Activated naive CD8-positive, alpha-beta T cell treated with anti-CD3 and anti-CD28 coated beads, Interleukin-2, amount 50 U/mL, for 24 hours (primary cell): ENCODE measurements around the gene HUWE1.
"Not testable (repeated sequence)": the region's sequence is repeated elsewhere in the genome, so short reads cannot be mapped to it uniquely, and the experiment has no call there.

Experiments
- ATAC-seq: fragments of 150-1000 bp; cut with Tn5 transposase; one replicate; pipeline ENCODE4 v1.10.0; 2021
- DNase-seq: peaks from one replicate; pipeline ENCODE4 v3.0.0; 2021
- H3K27ac Mint-ChIP-seq: one replicate; pipeline ENCODE4 v1.8.0; 2021; ENCODE audit warnings: mild to moderate bottlenecking, mixed read lengths
- H3K27me3 Mint-ChIP-seq: one replicate; pipeline ENCODE4 v1.8.0; 2021; ENCODE audit warnings: mixed read lengths
- H3K36me3 Mint-ChIP-seq: one replicate; pipeline ENCODE4 v1.8.0; 2021; ENCODE audit warnings: low read depth, mixed read lengths
- H3K4me1 Mint-ChIP-seq: one replicate; pipeline ENCODE4 v1.8.0; 2021; ENCODE audit warnings: mixed read lengths
- H3K4me3 Mint-ChIP-seq: one replicate; pipeline ENCODE4 v1.8.0; 2021; ENCODE audit warnings: mild to moderate bottlenecking, moderate library complexity, mixed read lengths
- H3K9me3 Mint-ChIP-seq: one replicate; pipeline ENCODE4 v1.8.0; 2021; ENCODE audit warnings: mixed read lengths

HUWE1 gene

DNA sequence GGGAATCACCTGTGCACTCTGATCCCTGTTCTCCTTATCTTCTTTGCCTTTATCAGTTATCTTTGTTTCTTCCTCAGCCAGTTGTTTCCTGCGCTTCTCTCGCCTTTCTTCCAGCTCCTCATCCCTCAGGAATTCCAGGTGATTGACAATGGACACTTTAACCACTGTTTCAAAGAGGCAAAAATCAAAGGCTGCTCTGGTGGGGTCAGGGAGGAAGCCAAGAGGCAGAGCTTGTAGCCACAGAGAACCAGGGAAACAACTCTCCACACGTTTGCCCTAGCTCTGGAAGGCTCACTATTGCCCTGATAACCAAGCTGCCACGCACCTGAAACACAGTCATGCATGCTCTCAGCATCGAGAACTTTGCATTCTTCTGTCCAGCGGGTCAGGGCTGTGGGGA is 127.9 kb downstream of the HUWE1 start:
- H3K27me3 Mint-ChIP-seq, result no peaks in the 10 kb centered on the region
- peaks cover 72% of the 10 kb centered on the region for H3K36me3 Mint-ChIP-seq
- DNase-seq (no peak), ATAC-seq (no peak)
- H3K9me3 Mint-ChIP-seq, result no peaks in the 10 kb centered on the region
- H3K4me3 Mint-ChIP-seq, result no peak overlapping the region
- H3K27ac Mint-ChIP-seq, result no peak overlapping the region
- no peaks in the 10 kb centered on the region for H3K4me1 Mint-ChIP-seq

DNA sequence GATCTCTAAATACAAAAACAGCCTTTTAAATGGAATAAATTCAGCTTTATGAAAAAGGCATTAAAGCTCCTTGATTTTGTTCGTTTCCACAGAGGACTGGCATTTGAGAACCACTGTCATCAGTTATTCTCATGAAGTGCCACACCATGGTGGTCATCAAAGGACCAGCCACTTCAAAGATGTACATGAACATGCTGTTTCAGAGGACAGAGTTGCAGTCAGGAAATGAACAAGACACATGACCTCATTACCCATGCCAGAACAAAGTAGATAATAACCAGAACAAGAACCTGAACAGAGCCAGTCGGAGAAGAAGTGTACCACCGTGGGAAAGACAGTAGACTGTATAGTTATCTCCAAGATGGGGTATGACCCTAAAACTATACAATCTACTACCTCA is 129.7 kb downstream of the HUWE1 start:
- Mint-ChIP-seq H3K27ac (peak overlapping the region; percentile 69), H3K36me3 (peaks cover 67% of the 10 kb centered on the region)

DNA sequence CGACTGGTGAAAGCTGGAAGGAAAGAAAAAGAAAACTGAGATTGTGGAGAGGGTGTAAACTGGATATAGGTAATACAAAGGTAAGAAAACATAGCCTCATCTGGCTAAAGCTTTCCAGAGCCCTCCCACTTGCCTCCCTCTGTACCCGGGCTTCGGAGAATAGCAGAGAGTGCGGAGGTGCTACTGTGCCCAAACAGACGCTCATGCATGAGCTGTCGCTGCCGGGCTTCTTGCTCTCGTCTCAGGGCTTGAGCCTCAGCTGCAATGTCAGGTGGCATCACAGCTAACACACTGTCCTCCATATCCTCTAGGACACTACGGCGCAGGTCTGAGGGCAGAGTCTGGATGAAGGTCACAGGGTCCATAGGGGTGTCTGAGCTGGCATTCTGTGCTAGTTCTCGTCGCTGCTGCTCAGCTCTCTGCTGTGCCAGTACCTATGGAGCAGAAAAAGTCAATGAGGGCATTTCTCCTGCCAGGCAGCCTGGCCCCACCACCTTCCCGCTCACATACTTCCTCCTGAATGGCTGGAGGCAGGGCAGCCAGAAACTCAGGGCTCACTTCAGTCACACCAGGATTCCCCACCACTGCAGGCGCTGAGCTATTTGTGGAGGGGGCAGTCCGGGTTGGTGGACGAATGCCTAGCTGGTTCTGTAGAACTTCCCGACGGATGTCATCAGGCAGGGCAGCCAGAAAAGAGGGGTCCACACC is 135.6 kb downstream of the HUWE1 start:
- no peaks in the 10 kb centered on the region for H3K27me3 Mint-ChIP-seq
- no peaks in the 10 kb centered on the region for H3K9me3 Mint-ChIP-seq
- no peak for ATAC-seq
- H3K4me1 Mint-ChIP-seq, result peaks cover 2% of the 10 kb centered on the region
- peak overlapping the region; percentile 62 for H3K27ac Mint-ChIP-seq
- H3K4me3 Mint-ChIP-seq, result no peak overlapping the region
- DNase-seq, result no peak
- peaks cover 60% of the 10 kb centered on the region for H3K36me3 Mint-ChIP-seq

More for the DNA sequence above, 129.7 kb downstream of the HUWE1 start:
- H3K4me3 Mint-ChIP-seq, result no peak overlapping the region
- ATAC-seq, result no peak
- H3K27me3 Mint-ChIP-seq, result no peaks in the 10 kb centered on the region
- no peak for DNase-seq
- no peaks in the 10 kb centered on the region for H3K4me1 Mint-ChIP-seq
- no peaks in the 10 kb centered on the region for H3K9me3 Mint-ChIP-seq

DNA sequence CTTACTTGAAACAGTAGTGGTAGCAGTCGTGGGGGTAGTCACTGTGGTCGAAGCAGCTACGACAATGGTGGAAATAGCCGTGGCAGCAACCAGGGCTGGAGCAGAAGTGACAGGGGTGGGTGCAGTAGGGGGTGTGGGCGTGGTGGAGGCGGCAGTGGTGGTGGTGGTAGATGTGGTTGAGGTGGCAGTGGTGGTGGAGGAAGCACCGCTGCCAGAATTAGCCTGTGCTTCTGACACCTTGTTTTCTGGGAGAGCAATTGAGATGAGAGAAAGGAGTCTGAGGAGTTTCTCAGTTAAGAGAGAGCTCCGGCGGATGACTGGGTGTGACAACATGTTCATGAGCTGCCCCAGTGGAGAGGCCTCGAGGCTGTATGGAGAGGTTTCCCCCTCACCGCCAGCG is 138.9 kb downstream of the HUWE1 start:
- Mint-ChIP-seq H3K9me3 (no peaks in the 10 kb centered on the region), H3K36me3 (peaks cover 64% of the 10 kb centered on the region), H3K4me3 (no peak overlapping the region), H3K27ac (peak overlapping the region; percentile 22), H3K27me3 (no peaks in the 10 kb centered on the region), H3K4me1 (peaks cover 2% of the 10 kb centered on the region)
- DNase-seq, result no peak
- ATAC-seq, result no peak

DNA sequence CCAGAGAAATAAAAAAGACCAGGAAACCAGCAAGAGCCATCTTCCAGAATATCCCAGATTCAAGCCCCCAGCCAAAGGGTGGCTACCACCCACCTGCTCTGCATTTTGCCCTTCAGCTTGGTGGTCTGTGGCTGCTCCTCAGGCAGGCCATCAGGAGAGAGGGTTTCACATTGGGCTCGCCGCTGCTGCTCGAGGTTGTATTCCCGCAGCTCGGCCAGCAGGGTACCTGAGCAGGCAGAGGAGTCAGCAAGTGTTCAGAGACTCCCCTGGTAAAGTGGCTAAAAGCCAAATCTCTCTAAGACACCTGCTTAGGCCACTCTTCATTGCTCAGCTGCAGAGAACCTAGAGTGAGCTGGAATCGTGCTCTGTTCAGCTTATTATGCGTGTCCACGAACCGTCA is 141.6 kb downstream of the HUWE1 start:
- Mint-ChIP-seq H3K4me1 (peaks cover 2% of the 10 kb centered on the region), H3K27me3 (no peaks in the 10 kb centered on the region), H3K27ac (no peak overlapping the region), H3K4me3 (no peak overlapping the region), H3K36me3 (peaks cover 58% of the 10 kb centered on the region), H3K9me3 (no peaks in the 10 kb centered on the region)
- ATAC-seq (no peak), DNase-seq (no peak)

DNA sequence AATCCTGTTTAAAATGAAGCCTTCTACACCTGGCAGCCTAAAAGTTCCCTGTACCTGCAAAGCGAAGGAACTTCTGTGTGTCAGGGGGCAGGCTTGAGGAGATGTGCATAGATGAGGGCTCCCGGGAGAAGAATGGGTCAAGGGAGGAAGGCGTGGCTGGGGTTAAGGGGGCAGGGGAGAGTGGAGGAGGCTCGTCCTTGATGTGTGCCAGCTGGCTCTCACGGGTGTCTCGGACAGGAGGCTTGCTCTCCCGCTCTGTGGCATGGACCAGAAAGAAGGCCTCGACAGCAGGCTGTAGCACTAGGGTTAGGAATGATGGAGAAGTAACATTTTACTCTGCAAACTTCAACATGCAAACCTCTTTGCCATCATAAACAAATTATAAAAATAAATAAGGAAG is 147.7 kb downstream of the HUWE1 start:
- H3K36me3 Mint-ChIP-seq, result peaks cover 56% of the 10 kb centered on the region
- ATAC-seq (no peak), DNase-seq (no peak)
- H3K4me3 Mint-ChIP-seq, result no peak overlapping the region
- H3K27ac Mint-ChIP-seq, result no peak overlapping the region
- no peaks in the 10 kb centered on the region for H3K27me3 Mint-ChIP-seq
- H3K9me3 Mint-ChIP-seq, result no peaks in the 10 kb centered on the region
- H3K4me1 Mint-ChIP-seq, result no peaks in the 10 kb centered on the region

DNA sequence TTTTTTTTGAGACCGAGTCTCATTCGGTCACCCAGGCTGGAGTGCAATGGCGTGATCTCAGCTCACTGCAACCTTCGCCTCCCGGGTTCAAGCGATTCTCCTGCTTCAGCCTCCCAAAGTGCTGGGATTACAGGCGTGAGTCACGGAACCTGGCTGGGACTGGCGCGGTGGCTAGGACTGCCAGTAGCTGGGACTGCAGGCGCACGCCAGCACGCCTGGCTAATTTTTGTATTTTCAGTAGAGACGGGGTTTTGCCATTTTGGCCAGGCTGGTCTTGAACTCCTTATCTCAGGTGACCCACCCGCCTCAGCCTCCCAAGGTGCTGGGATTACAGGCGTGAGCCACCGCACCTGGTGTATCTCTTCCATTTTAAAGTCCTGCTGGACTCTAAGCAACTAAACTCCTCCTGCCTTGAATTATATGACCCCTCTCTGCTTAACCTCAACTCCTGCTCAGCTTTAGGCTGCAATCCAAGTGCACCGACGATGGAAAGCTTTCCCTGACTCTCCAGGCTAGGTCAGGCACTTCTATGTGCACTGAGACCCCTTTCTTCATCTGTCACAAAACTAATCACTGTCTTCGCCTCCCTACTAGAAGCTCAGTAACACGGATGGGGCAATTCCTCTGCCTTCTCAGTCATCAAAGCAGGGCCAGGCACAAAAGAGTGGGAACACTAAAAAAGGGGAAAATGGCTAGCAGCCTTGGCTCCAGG is 155.1 kb downstream of the HUWE1 start:
- not testable (repeated sequence) for H3K9me3 Mint-ChIP-seq, DNase-seq, H3K4me3 Mint-ChIP-seq, H3K27ac Mint-ChIP-seq, H3K27me3 Mint-ChIP-seq, H3K4me1 Mint-ChIP-seq, ATAC-seq
- peaks cover 27% of the 10 kb centered on the region for H3K36me3 Mint-ChIP-seq

DNA sequence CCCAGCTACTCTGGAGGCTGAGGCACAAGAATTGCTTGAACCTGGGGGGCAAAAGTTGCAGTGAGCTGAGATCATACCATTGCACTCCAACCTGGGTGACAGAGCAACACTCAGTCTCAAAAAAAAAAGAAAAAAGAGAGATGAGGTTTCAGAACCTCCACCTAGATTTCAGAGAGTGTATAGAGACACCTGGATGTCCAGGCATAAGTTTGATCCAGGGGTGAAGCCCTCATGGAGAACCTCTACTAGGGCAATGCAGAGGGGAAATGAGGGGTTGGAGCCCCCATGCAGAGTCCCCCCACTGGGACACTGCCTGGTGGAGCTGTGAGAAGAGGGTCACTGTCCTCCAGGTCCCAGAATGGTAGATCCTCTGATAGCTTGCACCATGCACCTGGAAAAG is 159.5 kb downstream of the HUWE1 start:
- Mint-ChIP-seq H3K27ac (no peak overlapping the region), H3K9me3 (peaks cover 8% of the 10 kb centered on the region), H3K27me3 (no peaks in the 10 kb centered on the region), H3K4me1 (no peaks in the 10 kb centered on the region), H3K4me3 (no peak overlapping the region), H3K36me3 (no peaks in the 10 kb centered on the region)
- DNase-seq (no peak), ATAC-seq (no peak)

DNA sequence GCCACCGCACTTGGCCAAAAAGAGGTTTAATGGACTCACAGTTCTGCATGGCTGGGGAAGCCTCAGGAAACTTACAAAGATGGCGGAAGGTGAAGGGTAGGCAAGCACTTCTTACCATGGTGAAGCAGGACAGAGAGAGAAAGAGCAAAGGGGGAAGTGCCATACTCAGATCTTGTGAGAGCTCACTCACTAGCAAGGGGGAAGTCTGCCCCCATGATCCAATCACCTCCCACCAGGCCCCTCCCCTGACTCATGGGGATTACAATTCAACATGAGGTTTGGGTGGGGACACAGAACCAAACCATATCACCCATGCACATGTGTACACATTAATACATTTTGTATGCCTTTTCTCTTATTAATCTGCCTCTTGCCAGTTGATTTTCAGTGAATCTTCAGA is 175.2 kb downstream of the HUWE1 start:
- peaks cover 2% of the 10 kb centered on the region for H3K27me3 Mint-ChIP-seq
- H3K4me1 Mint-ChIP-seq, result no peaks in the 10 kb centered on the region
- H3K9me3 Mint-ChIP-seq, result no peaks in the 10 kb centered on the region
- no peaks in the 10 kb centered on the region for H3K36me3 Mint-ChIP-seq
- no peak for DNase-seq
- H3K4me3 Mint-ChIP-seq, result no peak overlapping the region
- H3K27ac Mint-ChIP-seq, result no peak overlapping the region
- no peak for ATAC-seq

DNA sequence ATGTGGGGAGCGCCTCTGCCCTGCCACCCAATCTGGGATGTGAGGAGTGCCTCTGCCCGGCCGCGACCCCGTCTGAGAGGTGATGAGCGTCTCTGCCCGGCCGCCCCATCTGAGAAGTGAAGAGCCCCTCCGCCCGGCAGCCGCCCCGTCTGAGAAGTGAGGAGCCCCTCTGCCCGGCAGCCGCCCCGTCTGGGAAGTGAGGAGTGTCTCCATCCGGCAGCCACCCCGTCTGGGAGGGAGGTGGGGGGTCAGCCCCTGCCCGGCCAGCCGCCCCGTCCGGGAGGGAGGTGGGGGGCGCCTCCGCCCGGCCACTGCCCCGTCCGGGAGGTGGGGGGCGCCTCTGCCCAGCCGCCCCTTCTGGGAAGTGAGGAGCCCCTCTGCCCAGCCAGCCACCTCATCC is 182.5 kb downstream of the HUWE1 start:
- H3K4me1 Mint-ChIP-seq, H3K4me3 Mint-ChIP-seq, H3K9me3 Mint-ChIP-seq, H3K27ac Mint-ChIP-seq, DNase-seq, ATAC-seq, H3K27me3 Mint-ChIP-seq, H3K36me3 Mint-ChIP-seq: not testable (repeated sequence)

DNA sequence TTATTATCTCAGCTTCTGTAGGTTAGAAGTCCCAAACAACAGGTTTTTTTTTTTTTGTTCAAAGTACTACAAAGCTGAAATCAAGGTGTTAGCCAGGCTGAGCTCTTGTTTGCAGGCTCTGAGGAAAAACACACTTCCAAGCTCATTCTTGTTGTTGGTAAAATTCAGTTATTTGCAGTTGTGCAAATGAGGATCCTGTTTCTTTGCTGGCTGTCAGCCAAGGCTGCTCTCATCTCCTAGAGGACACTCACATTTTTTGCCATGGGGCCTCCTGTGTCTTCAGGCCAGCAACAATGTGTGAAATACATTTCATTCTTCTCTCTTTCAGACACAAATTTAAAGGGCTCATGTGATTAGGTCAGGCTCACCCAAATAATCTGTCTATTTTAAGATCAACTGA is 192.1 kb downstream of the HUWE1 start:
- H3K4me3 Mint-ChIP-seq, result no peak overlapping the region
- no peak overlapping the region for H3K27ac Mint-ChIP-seq
- H3K27me3 Mint-ChIP-seq, result peaks cover 2% of the 10 kb centered on the region
- H3K4me1 Mint-ChIP-seq, result no peaks in the 10 kb centered on the region
- no peaks in the 10 kb centered on the region for H3K36me3 Mint-ChIP-seq
- DNase-seq (no peak), ATAC-seq (no peak)
- H3K9me3 Mint-ChIP-seq, result no peaks in the 10 kb centered on the region

DNA sequence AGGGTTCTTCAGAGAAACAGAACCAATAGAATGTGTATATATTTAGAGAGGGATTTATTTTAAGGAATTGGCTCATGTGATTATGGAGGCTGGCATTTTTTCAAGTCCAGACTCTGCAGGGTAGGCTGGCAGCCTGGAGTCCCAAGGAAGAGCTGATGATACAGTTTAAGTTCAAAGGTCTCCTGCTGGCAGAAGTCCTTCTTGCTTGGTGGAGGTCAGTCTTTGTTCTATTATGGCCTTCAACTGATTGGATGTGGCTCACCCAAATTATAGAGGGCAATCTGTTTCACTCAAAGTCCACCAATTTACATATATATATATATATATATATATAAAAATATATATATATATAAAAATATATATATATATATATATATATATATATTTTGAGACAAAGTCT is 200.2 kb downstream of the HUWE1 start:
- H3K4me3 Mint-ChIP-seq, result no peak overlapping the region
- H3K36me3 Mint-ChIP-seq, result no peaks in the 10 kb centered on the region
- no peak for ATAC-seq
- H3K9me3 Mint-ChIP-seq, result no peaks in the 10 kb centered on the region
- H3K27ac Mint-ChIP-seq, result no peak overlapping the region
- H3K27me3 Mint-ChIP-seq, result peaks cover under 1% of the 10 kb centered on the region
- no peaks in the 10 kb centered on the region for H3K4me1 Mint-ChIP-seq
- DNase-seq, result no peak

DNA sequence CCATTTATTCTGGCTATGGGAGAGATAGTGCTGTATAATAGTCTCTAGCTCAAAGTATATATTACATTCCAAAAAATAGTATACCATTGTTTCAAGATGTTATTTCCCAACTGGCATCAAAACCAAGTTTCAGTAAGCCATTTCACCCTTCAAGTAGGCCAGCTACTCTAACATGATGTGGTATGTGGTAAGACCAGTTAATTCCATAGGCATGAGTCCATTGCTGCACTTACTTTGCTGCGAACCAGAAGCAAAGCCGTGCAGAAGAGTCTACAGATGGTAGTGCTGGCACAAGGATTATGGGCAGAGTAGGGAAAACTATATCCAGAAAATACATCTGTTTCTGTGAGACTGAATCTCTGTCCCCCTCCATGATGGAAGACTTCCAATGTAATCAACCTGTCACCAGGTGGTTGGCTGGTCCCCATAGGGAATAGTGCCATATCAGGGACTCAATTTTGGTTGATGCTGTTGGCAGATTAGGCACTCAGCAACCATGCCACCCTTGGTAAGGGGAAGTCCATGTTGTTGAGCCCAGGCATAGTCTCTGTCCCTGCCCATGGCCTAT is 202.6 kb downstream of the HUWE1 start:
- Mint-ChIP-seq H3K27ac (no peak overlapping the region), H3K9me3 (no peaks in the 10 kb centered on the region), H3K36me3 (no peaks in the 10 kb centered on the region), H3K27me3 (peaks cover 2% of the 10 kb centered on the region), H3K4me1 (no peaks in the 10 kb centered on the region), H3K4me3 (no peak overlapping the region)
- ATAC-seq (no peak), DNase-seq (no peak)

DNA sequence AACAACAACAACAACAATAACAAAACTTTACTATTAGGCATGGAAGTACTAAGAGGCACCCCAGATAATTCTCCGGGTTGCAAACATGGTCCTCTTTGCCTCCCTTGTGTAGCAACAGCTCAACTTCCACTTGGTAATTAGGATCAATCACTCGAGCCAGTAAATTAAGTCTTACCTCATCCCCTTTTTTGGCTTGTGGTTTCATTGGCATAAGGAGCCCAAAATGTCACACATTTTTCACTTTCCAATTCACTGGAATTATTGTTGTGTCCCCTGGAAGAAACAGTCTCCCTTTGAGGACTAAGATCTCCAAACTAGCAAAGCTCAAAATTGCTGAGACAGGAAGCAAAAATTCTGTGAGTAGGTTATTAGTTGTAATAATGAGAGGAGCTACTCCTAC is 203.1 kb downstream of the HUWE1 start:
- H3K4me1 Mint-ChIP-seq, result no peaks in the 10 kb centered on the region
- H3K9me3 Mint-ChIP-seq, result no peaks in the 10 kb centered on the region
- H3K27ac Mint-ChIP-seq, result no peak overlapping the region
- no peak overlapping the region for H3K4me3 Mint-ChIP-seq
- no peaks in the 10 kb centered on the region for H3K36me3 Mint-ChIP-seq
- no peak for DNase-seq
- no peak for ATAC-seq
- peaks cover 2% of the 10 kb centered on the region for H3K27me3 Mint-ChIP-seq
